ENCODE data around the gene FATE1.

The FATE1 gene

DNA sequence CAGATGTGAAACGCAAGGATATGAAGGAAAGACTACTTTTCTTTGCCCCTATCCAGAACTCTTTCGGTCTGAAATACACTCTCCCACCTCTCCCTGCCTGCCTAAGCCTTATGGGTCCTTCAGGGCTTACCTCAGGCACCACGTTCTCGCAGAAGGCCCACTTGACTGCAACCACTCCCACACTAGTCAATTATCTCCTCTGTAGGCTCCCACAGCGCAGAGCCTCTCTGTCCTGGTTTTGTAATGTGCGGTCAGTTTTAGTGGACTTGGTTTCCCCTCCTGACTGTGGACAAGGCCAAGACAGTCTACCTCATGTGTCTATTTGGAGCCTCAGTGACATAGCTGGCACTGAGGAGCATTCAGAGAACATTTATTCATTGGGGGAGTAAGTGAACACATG is 29.8 kb downstream of the FATE1 start:
- no peak for DNase-seq

- DNase-seq: no peak
These were observed 30.7 kb downstream of the FATE1 start for GRCh38 chrX:151746502-151746901.

DNA sequence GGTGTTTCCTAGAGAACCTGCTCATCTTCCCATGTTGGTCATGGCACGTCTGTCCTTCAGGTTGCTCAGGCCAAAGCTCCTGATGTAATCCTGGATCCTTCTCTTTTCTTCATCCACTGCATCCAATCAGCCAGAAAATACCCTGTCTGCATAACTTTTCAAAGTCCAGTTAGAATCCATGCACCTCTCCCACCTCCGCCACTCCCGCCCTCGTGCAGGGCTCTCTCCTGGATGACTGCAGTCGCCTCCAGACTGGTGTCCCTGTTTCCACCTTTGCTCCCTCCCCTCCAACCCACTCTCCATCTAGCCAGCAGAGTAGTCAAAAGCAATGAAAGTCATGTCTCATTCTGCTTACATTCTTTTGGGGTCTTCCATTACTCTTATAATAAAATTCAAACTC is 34.7 kb downstream of the FATE1 start:
- DNase-seq: no peak

DNA sequence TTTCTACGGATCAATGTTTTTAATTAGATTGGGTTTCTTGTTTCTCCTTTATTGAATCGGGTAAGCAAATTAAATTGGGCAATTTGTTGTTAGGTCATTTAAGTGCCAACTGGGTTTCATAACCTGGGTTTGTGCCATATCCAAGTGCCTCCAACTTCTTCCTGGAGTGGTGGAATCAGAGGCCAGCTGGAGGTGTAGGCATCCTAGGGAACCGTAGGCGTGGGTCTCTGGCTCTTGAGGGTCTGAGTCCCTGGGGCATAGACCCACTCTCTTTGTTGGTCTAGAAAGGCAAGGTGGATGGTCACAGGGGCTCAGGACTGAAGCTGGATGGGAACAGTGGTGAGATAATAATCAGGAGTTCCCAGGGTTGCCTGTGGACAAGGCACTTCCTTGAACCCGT is 37.0 kb downstream of the FATE1 start:
- no peak for DNase-seq

DNA sequence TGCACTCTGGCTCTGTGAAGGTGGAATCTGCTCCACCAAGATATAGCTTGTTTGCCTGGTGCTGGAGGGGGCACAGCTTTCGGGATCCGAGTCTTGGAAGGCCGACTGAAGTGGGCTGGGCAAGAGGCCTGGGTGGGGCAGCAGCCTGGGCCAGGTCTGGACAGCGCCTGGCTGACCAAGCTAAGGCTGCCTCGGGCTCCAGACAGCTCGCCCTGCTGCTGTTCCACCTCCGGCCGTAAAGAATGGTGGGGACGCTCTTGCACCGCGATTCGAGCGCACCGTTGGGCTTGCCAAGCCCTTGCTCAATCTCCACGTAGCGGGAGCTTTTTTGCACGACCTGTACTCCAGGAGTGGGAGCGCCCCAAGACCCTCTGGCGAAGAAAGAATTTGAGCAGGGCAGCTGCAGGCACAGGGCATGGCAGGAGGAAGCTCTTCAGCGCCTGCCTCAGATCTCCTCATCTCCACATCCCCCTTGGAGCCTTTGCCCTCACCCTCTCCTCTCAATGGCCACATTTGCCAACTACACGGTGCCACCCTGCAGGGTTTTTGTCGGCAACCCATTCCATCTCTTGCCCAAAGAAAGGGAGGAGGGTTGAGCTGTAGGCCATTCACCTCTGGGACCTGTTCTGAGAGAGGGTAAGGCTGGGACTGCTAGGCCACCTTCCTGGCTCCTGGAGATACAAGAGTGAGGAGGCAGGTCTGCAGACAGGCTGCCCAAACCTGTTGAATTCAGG is 37.6 kb downstream of the FATE1 start:
- no peak for DNase-seq

GRCh38 chrX:151754047-151754429 is 38.2 kb downstream of the FATE1 start:
- DNase-seq: no peak

- DNase-seq: no peak
These were observed 38.9 kb downstream of the FATE1 start for GRCh38 chrX:151754641-151755215.

- no peak for DNase-seq
These were observed 43.3 kb downstream of the FATE1 start for GRCh38 chrX:151759041-151759708.

DNA sequence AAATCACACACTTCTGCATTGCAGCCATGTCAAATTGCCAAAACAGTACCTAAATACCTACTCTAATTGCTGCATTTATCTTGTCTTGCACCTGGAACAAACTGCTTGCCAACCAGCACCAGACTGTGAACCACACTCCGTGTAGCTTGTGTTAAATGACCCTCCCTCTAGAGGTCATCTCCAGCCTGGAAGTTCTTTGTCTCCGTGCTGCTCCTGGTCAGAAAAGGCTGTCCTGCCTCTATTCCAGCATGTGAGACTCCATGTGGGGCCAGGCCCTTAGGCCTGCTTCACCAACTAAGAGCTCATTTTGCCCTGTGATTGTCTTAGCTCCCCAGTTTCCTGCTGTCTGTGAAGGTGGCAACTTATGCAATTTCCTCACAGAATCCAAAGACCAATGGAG is 47.0 kb downstream of the FATE1 start:
- no peak for DNase-seq

DNA sequence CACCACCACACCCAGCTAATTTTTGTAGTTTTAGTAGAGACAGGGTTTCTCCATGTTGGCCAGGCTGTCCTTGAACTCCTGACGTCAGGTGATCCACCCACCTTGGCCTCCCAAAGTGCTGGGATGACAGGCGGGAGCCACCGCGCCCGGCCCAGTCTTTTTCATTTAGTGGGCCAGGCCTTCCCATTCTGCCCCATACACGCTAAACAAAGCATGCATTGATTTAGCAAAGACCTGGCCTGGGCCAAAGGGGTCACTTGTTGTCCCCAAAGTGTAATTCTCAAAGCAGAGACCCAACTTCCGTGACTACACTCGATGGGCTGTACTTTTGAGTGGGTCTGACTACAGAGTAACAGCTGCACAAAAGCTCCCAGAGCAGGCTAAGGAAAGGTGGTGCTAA is 47.9 kb downstream of the FATE1 start:
- DNase-seq: no peak

GRCh38 chrX:151765026-151765425 is 49.2 kb downstream of the FATE1 start:
- no peak for DNase-seq

GRCh38 chrX:151771726-151772125 is 55.9 kb downstream of the FATE1 start:
- DNase-seq: no peak
